Panc1 (cell line): ENCODE measurements around the gene WWOX. TPM values are rescaled to one million over a fixed set of nuclear protein-coding genes. Genes with fewer than 3 reads are reported as not detected.

Experiments used
- ATAC-seq: fragments of 200-7000 bp; cut with Tn5 transposase; 2 replicates; pipeline ENCODE4 v1.9.1; 2020; ENCODE audit warnings: mild to moderate bottlenecking, moderate library complexity
- BruUV-seq: library from RNA; stranded (reverse); fragments of 400-500 nt; replicated peaks from 2 replicates; lab custom pipeline; 2021; lab: Mats Ljungman, UMichigan
- CTCF ChIA-PET: fragments of 300-600 bp; sonication (Branson Sonifier 250); formaldehyde crosslinking; loops from one replicate; lab custom pipeline; 2022; ENCODE audit warnings: antibody characterized with exemption; lab: Charles Lee
- POLR2A ChIA-PET: fragments of 300-600 bp; sonication (Branson Sonifier 250); formaldehyde crosslinking; loops from one replicate; lab custom pipeline; 2022; ENCODE audit warnings: antibody characterized with exemption; lab: Charles Lee
- DNase-seq: peaks from one replicate; pipeline ENCODE4 v3.0.0-alpha.2; 2010; ENCODE audit warnings: low read depth, low spot score
- H3K27ac ChIP-seq: 2 replicates; pipeline ENCODE4 v1.5.1; 2011; ENCODE audit warnings: mild to moderate bottlenecking, low read length, inconsistent platforms
- H3K27me3 ChIP-seq: fragments of 200-500 bp; sonication (Bioruptor generic); 2 replicates; pipeline ENCODE4 v1.6.0; 2014; ENCODE audit warnings: low read length, inconsistent platforms; ENCODE audit not compliant: control insufficient read depth, insufficient read depth
- H3K36me3 ChIP-seq: fragments of 200-500 bp; sonication (Bioruptor generic); 2 replicates; pipeline ENCODE4 v1.5.1; 2014; ENCODE audit warnings: inconsistent platforms, mild to moderate bottlenecking, low read length, moderate library complexity; ENCODE audit not compliant: control insufficient read depth, insufficient read depth
- H3K4me1 ChIP-seq: 2 replicates; pipeline ENCODE4 v1.5.1; 2011; ENCODE audit warnings: inconsistent platforms, mild to moderate bottlenecking, low read length, moderate library complexity; ENCODE audit not compliant: control insufficient read depth, insufficient read depth
- H3K4me3 ChIP-seq, 2 experiments: 2 replicates each; pipeline ENCODE4 v1.5.1; 2011 to 2012; ENCODE audit warnings: low read depth in 2 of 2, low read length in 2 of 2, mild to moderate bottlenecking in 2 of 2, inconsistent platforms in 1 of 2, moderate library complexity in 1 of 2
- H3K9me3 ChIP-seq: fragments of 200-500 bp; sonication (Bioruptor generic); 2 replicates; pipeline ENCODE4 v1.5.1; 2014; ENCODE audit warnings: low read depth, mild to moderate bottlenecking, inconsistent platforms, low read length, moderate library complexity; ENCODE audit not compliant: control insufficient read depth, insufficient read depth
- POLR2AphosphoS5 ChIP-seq: IDR thresholded peaks from 2 replicates; pipeline ENCODE4 v1.6.1; 2012; ENCODE audit warnings: mild to moderate bottlenecking, low read depth, low read length, moderate library complexity
- SIN3A ChIP-seq: IDR thresholded peaks from 2 replicates; pipeline ENCODE4 v1.6.1; 2012; ENCODE audit warnings: low read depth, mild to moderate bottlenecking, low read length, moderate library complexity, borderline replicate concordance; ENCODE audit not compliant: insufficient read depth
- TCF7L2 ChIP-seq: IDR thresholded peaks from 2 replicates; pipeline ENCODE4 v1.6.1; 2011; ENCODE audit warnings: mild to moderate bottlenecking, low read depth, low read length, inconsistent platforms
- in situ Hi-C: cut with HindIII; loops from 2 replicates; pipeline ENCODE4 v1.10.0; 2016; ENCODE audit warnings: low sequenced_read_pairs, low pct_unique_long_range_greater_than_20kb
- intact Hi-C: fragments of 100-400 bp; cut with micrococcal nuclease; formaldehyde crosslinking; loops from one replicate; pipeline ENCODE4 v1.10.0; 2022; ENCODE audit not compliant: unreplicated experiment
- total RNA-seq: library from RNA; stranded (reverse); gene quantifications from one replicate; pipeline ENCODE4 v1.2.1, GENCODE V29; 2021; ENCODE audit not compliant: unreplicated experiment
- TF ChIP-seq, protein P1 (sequence below), 2 experiments: IDR thresholded peaks; 2 replicates each; pipeline ENCODE4 v1.6.1; 2011 to 2012; ENCODE audit warnings: low read depth in 2 of 2, control low read depth in 1 of 2, low read length in 1 of 2, mild to moderate bottlenecking in 1 of 2, moderate library complexity in 1 of 2; ENCODE audit not compliant: insufficient read depth in 1 of 2
- TF ChIP-seq, protein P2 (sequence below): fragments of 450-650 bp; IDR thresholded peaks from 2 replicates; pipeline ENCODE4 v1.5.1; 2017; ENCODE audit warnings: mild to moderate bottlenecking

WWOX gene
- total RNA-seq, 1 experiment from 2014 or later, result 12.5 TPM

DNA sequence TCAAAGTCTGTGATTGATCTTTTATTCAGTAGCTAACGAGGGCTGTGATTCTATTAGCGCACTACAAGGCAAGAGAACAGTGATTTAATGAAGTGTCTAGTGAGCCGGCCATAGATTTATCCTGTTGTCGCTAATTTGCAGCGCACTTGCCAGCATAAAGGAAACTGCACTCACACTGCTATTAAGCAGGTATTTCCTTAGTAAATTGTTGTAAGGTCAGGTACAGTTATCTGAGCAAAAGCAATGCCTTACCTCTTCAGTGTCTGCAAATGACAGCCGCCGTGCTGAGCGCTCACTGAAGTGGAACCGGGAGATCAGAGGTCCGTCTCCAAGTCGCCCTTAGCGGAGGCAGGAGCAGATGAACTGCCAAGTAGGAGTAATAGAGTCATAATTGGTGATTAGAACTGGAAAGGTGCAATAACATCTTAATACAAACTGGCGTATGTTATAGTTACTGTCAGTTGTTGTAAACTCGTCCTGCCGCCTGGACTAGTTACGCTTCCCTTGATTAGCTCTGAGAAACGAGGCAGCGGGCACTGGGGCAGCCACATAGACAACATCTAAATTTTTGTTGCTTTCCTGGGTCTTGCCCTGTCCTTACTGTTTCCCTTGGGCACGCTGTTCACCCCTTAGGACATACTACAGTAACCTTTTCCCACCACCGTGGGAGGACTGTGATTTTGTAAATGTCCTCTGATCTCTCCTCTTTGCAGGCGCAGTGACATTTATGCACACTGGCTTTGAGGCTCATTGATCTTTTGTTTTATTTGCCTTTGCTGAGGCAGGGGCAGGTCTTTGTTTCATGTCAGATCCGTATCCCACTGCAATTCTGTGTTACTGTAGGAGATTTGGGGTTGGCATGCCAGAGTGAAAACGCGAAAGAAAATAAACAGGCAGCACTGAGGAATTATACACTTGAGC lies 363.1 kb downstream of the WWOX start:
- in situ Hi-C loops (no loop called here), intact Hi-C loops (no loop called here)
- POLR2A ChIA-PET, result no interaction called here
- CTCF ChIA-PET, result no interaction called here
- Histone ChIP-seq H3K27me3 (no peaks in the 10 kb centered on the region), H3K4me1 (no peaks in the 10 kb centered on the region), H3K9me3 (no peaks in the 10 kb centered on the region), H3K36me3 (no peaks in the 10 kb centered on the region), H3K27ac (no peak overlapping the region), H3K4me3 (no peak overlapping the region)
- BruUV-seq, result no TSS peak
- DNase-seq (no peak), ATAC-seq (no peak)
- no peak for TF ChIP-seq SIN3A
- TF ChIP-seq, protein P1, sequence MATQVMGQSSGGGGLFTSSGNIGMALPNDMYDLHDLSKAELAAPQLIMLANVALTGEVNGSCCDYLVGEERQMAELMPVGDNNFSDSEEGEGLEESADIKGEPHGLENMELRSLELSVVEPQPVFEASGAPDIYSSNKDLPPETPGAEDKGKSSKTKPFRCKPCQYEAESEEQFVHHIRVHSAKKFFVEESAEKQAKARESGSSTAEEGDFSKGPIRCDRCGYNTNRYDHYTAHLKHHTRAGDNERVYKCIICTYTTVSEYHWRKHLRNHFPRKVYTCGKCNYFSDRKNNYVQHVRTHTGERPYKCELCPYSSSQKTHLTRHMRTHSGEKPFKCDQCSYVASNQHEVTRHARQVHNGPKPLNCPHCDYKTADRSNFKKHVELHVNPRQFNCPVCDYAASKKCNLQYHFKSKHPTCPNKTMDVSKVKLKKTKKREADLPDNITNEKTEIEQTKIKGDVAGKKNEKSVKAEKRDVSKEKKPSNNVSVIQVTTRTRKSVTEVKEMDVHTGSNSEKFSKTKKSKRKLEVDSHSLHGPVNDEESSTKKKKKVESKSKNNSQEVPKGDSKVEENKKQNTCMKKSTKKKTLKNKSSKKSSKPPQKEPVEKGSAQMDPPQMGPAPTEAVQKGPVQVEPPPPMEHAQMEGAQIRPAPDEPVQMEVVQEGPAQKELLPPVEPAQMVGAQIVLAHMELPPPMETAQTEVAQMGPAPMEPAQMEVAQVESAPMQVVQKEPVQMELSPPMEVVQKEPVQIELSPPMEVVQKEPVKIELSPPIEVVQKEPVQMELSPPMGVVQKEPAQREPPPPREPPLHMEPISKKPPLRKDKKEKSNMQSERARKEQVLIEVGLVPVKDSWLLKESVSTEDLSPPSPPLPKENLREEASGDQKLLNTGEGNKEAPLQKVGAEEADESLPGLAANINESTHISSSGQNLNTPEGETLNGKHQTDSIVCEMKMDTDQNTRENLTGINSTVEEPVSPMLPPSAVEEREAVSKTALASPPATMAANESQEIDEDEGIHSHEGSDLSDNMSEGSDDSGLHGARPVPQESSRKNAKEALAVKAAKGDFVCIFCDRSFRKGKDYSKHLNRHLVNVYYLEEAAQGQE (IDR thresholded peaks at IDR 0.05; ENCODE audit: insufficient read depth in 1 of 2, low read depth in 2 of 2, low read length in 1 of 2), result no peak
- TF ChIP-seq, protein P2, sequence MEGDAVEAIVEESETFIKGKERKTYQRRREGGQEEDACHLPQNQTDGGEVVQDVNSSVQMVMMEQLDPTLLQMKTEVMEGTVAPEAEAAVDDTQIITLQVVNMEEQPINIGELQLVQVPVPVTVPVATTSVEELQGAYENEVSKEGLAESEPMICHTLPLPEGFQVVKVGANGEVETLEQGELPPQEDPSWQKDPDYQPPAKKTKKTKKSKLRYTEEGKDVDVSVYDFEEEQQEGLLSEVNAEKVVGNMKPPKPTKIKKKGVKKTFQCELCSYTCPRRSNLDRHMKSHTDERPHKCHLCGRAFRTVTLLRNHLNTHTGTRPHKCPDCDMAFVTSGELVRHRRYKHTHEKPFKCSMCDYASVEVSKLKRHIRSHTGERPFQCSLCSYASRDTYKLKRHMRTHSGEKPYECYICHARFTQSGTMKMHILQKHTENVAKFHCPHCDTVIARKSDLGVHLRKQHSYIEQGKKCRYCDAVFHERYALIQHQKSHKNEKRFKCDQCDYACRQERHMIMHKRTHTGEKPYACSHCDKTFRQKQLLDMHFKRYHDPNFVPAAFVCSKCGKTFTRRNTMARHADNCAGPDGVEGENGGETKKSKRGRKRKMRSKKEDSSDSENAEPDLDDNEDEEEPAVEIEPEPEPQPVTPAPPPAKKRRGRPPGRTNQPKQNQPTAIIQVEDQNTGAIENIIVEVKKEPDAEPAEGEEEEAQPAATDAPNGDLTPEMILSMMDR, result no peak
- TF ChIP-seq POLR2AphosphoS5, result no peak
- no peak for TF ChIP-seq TCF7L2

DNA sequence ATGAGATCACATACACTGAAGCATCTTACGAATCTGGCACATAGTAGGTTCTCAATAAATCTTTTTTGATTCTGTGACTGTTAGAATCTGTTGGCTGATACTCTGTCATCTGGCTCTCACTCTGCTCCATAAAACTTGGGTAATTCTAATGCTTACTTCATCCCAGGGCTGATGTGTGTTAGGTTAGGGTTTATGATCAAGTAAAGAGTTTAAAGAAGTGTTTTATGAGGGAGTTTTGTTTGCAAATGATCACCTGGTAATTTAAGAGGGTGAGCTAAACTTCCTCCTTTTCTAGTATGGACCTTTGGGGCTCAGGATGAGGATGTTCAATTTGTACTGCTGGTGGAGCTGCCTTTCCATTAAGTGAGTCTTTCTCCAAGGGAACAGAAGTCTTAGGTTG lies 364.1 kb downstream of the WWOX start:
- ChIA-PET POLR2A (no interaction called here), CTCF (no interaction called here)
- H3K36me3 ChIP-seq, result no peaks in the 10 kb centered on the region
- H3K4me1 ChIP-seq, result no peaks in the 10 kb centered on the region
- DNase-seq (no peak), ATAC-seq (no peak)
- H3K4me3 ChIP-seq, result no peak overlapping the region
- no peaks in the 10 kb centered on the region for H3K9me3 ChIP-seq
- BruUV-seq, result no TSS peak
- no peak overlapping the region for H3K27ac ChIP-seq
- no peaks in the 10 kb centered on the region for H3K27me3 ChIP-seq
- intact Hi-C loops (no loop called here), in situ Hi-C loops (no loop called here)
- TF ChIP-seq TCF7L2 (no peak), POLR2AphosphoS5 (no peak), SIN3A (no peak)
- TF ChIP-seq, protein P1 (IDR thresholded peaks at IDR 0.05; ENCODE audit: insufficient read depth in 1 of 2, low read depth in 2 of 2, low read length in 1 of 2), result no peak
- TF ChIP-seq, protein P2, result no peak
